ENCODE results near the gene LRRC59.

GRCh38 chr17:50356892-50357510 is 40.3 kb downstream of the LRRC59 start:
- TF ChIP-seq CTCF (IDR thresholded peaks at IDR 0.05) = no peak
- TF ChIP-seq EP300 (IDR thresholded peaks at IDR 0.05; ENCODE audit: low read depth) = no peak
- no peak for TF ChIP-seq POLR2A (IDR thresholded peaks at IDR 0.05)

Data from transverse colon (tissue), 3 donors.